ENCODE measurements around the gene SGSM2. TPM values are rescaled to one million over a fixed set of nuclear protein-coding genes. Genes with fewer than 3 reads are reported as not detected.

Gene SGSM2
- total RNA-seq, 4 donors from 2014 or later: 32.9 to 58.6 (median 47.4) TPM

DNA sequence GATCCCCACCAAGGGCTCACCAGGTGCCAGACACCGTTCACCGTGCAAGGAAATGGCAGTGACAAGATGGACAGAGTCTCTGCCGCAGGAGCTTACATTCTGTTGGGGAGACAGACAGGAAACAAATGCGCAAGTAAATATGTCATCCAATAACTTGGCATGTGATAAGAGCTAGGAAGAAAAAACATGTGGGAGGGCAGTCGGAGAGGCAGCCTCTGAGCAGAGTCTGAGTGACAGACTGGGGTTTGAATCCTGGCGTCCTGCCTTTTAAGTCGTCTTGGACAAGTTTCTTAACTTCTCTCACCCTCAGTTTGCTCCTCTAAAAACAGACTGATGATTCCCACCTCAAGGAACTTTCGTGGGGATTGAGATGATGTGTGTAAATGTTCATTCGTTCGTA lies 7.2 kb downstream of the SGSM2 start:
- no peak for ATAC-seq
- TF ChIP-seq CTCF (IDR thresholded peaks at IDR 0.05) (no peak), EP300 (IDR thresholded peaks at IDR 0.05) (no peak), POLR2AphosphoS5 (IDR thresholded peaks at IDR 0.05) (no peak), POLR2A (IDR thresholded peaks at IDR 0.05) (no peak)
- Histone ChIP-seq H3K27ac (no peak overlapping the region), H3K4me3 (no peak overlapping the region), H3K4me1 (peaks cover 0 to 12% (median 0%) of the 10 kb centered on the region in 3 donors), H3K36me3 (peaks cover 0 to 55% of the 10 kb centered on the region in 2 donors), H3K27me3 (no peaks in the 10 kb centered on the region), H3K9me3 (no peaks in the 10 kb centered on the region)
- WGBS, 2 donors (ENCODE audit: low coverage in 1 of 2): 81 to 92% methylated on average over 6 to 8 of the region's 10 CpGs

- Histone ChIP-seq H3K27me3 (no peaks in the 10 kb centered on the region), H3K9me3 (no peaks in the 10 kb centered on the region), H3K4me1 (peaks cover 0 to 12% (median 0%) of the 10 kb centered on the region in 3 donors), H3K4me3 (no peak overlapping the region), H3K27ac (no peak overlapping the region), H3K36me3 (peaks cover 0 to 47% of the 10 kb centered on the region in 2 donors)
- no peak for TF ChIP-seq POLR2A (IDR thresholded peaks at IDR 0.05)
- no peak for TF ChIP-seq POLR2AphosphoS5 (IDR thresholded peaks at IDR 0.05)
- TF ChIP-seq EP300 (IDR thresholded peaks at IDR 0.05): no peak
- TF ChIP-seq CTCF (IDR thresholded peaks at IDR 0.05): no peak
- ATAC-seq: no peak
- WGBS, 2 donors (ENCODE audit: low coverage in 1 of 2): no CpG with 5 or more reads among the region's 8 CpGs
Observed at GRCh38 chr17:2346475-2346874, 9.2 kb downstream of the SGSM2 start.

DNA sequence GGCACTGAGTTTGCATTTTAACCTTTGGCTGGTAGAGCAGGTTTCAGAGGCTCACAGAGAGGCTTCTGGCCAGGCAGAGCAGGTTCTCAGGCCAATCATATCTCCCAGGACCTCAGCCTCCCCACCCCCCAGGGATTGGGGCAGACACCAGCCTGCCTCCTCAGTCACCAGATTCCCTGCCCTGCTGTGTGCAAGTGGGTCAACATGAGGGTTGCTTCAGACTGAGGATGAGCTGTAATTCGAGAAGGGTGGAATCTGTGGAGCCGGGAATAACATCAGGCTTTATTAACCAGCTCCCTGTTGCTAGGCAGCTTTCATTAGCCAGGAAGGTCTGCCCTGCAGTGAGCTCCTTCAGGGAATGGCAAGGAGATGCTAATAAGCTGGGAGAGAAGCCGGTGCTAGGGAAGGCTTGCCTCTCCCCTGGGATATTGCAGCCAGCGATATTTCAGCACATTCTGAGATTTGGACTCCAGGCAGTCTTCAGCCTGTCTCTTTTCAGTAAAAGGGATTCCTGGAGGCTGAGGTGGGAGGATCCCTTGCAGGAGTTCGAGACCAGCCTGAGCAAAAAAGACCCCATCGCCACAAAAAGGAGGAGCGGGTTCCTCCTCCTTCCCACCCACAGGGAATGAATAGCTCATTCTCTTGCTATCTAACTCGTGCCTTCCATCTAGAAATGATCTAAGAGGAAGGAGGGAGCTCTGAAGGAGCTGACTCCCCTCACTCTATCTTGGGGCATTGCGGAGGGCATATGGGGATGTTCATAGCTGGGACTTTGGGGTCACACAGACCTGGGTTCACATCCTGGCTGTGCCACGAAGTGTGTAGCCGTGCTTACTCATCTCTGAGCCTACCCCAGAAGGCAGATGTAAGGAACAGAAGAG lies 10.7 kb downstream of the SGSM2 start:
- Histone ChIP-seq H3K9me3 (no peaks in the 10 kb centered on the region), H3K4me3 (no peak overlapping the region), H3K27me3 (no peaks in the 10 kb centered on the region), H3K36me3 (peaks cover 0 to 31% of the 10 kb centered on the region in 2 donors), H3K4me1 (peaks cover 0 to 16% (median 0%) of the 10 kb centered on the region in 3 donors), H3K27ac (no peak overlapping the region)
- TF ChIP-seq EP300 (IDR thresholded peaks at IDR 0.05): no peak
- no peak for TF ChIP-seq CTCF (IDR thresholded peaks at IDR 0.05)
- TF ChIP-seq POLR2AphosphoS5 (IDR thresholded peaks at IDR 0.05): no peak
- TF ChIP-seq POLR2A (IDR thresholded peaks at IDR 0.05): no peak
- WGBS, 2 donors (ENCODE audit: low coverage in 1 of 2): 52 to 77% methylated on average over 5 to 6 of the region's 11 CpGs
- ATAC-seq: peak; percentile 87

GRCh38 chr17:2351269-2351668 lies 14.0 kb downstream of the SGSM2 start:
- TF ChIP-seq EP300 (IDR thresholded peaks at IDR 0.05): no peak
- TF ChIP-seq CTCF (IDR thresholded peaks at IDR 0.05): no peak
- H3K4me3 ChIP-seq: no peak overlapping the region
- WGBS, 2 donors (ENCODE audit: low coverage in 1 of 2): 92% methylated on average over 6 of the region's 6 CpGs; no CpG with 5 or more reads in 1 of the 2 donors
- peaks cover 0 to 20% (median 0%) of the 10 kb centered on the region in 3 donors for H3K4me1 ChIP-seq
- no peaks in the 10 kb centered on the region for H3K9me3 ChIP-seq
- H3K36me3 ChIP-seq: peaks cover 0 to 9% of the 10 kb centered on the region in 2 donors
- no peaks in the 10 kb centered on the region for H3K27me3 ChIP-seq
- H3K27ac ChIP-seq: no peak overlapping the region
- no peak for ATAC-seq

- Histone ChIP-seq H3K4me1 (peaks cover 0 to 19% (median 4%) of the 10 kb centered on the region in 3 donors), H3K27me3 (no peaks in the 10 kb centered on the region)
Observed at GRCh38 chr17:2354311-2354710, 17.0 kb downstream of the SGSM2 start.

More at GRCh38 chr17:2354311-2354710, 17.0 kb downstream of the SGSM2 start:
- ATAC-seq: no peak
- H3K4me3 ChIP-seq: no peak overlapping the region
- TF ChIP-seq CTCF (IDR thresholded peaks at IDR 0.05): no peak
- no peak for TF ChIP-seq POLR2AphosphoS5 (IDR thresholded peaks at IDR 0.05)
- TF ChIP-seq EP300 (IDR thresholded peaks at IDR 0.05): no peak
- no peak for TF ChIP-seq POLR2A (IDR thresholded peaks at IDR 0.05)
- WGBS, 2 donors (ENCODE audit: low coverage in 1 of 2): 80 to 94% methylated on average over 3 to 7 of the region's 8 CpGs
- no peaks in the 10 kb centered on the region for H3K36me3 ChIP-seq
- no peak overlapping the region for H3K27ac ChIP-seq
- no peaks in the 10 kb centered on the region for H3K9me3 ChIP-seq

All from gastroesophageal sphincter (tissue), 4 donors.